Measurements from ENCODE around the gene TMEM126B. TPM values are rescaled to one million over a fixed set of nuclear protein-coding genes. Genes with fewer than 3 reads are reported as not detected.

The TMEM126B gene
- total and polyA plus RNA-seq, 2 of the 13 experiments (the other 11 are each of a cell fraction or from before 2014, with no cell fraction given), result 33.6 to 54.8 TPM

DNA sequence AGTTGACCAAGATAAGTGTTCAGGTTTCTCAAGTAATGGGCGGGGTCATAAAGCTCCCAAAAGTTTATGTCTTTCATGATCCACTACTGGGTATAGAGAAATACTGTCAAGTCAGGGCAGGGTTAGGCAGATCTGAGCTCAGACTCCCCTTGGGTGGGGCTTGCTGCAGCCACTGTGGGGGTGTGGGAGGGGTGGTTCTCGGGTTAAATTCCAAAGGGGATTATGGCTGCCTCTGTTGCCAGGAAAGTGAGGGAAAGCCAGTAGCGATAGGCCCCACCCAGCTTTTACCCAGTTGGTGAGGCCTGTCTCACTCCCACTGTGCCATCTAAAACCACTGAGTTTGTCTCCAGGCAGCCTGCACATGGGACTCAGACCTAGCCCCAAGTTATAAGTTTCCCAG, 39.0 kb upstream of the TMEM126B start:
- in situ Hi-C loops (cut with HindIII; ENCODE audit: extremely low pct_ligation_motif_present, low pct_unique_long_range_greater_than_20kb) (loop anchor here (25.0 kb wide), 1 partner anchor 802 kb away; no protein-coding TSS in a partner anchor), intact Hi-C loops (cut with micrococcal nuclease; ENCODE audit: unreplicated experiment) (no loop called here)
- no TSS peak for BruUV-seq (replicated peaks)
- H4K20me1 ChIP-seq (ENCODE audit: insufficient read depth, low read length), result no peaks in the 10 kb centered on the region
- no peak overlapping the region for H3K4me3 ChIP-seq (replicated peaks in 1 of 3; ENCODE audit: insufficient read depth in 1 of 3, low read depth in 2 of 3, low read length in 3 of 3)
- DNase-seq (ENCODE audit: low spot score) (no peak), ATAC-seq (no peak), FAIRE-seq (no peak)
- 7% methylated on average over 2 of the region's 3 CpGs for WGBS (ENCODE audit: low lambda C conversion rate)
- no peaks in the 10 kb centered on the region for H3K4me1 ChIP-seq (ENCODE audit: insufficient read depth, low read length)
- no peak overlapping the region for H3K9ac ChIP-seq (ENCODE audit: insufficient read depth, low read depth, low read length)
- H3K36me3 ChIP-seq (replicated peaks in 1 of 2; ENCODE audit: control insufficient read depth in 1 of 2, insufficient read depth in 2 of 2, low read length in 2 of 2), result no peaks in the 10 kb centered on the region
- TF ChIP-seq CBX2 (IDR thresholded peaks at IDR 0.05; ENCODE audit: low read depth, low read length) (no peak), CBX2 (CRISPR knock-in tag; IDR thresholded peaks at IDR 0.05; ENCODE audit: low read depth) (no peak), SAFB2 (CRISPR knock-in tag; IDR thresholded peaks at IDR 0.05; ENCODE audit: borderline replicate concordance, low read depth) (no peak)
- no peak overlapping the region for H2AFZ ChIP-seq (ENCODE audit: low read length)
- H3K79me2 ChIP-seq (ENCODE audit: insufficient read depth, low read length), result no peaks in the 10 kb centered on the region
- ChIA-PET CTCF (ENCODE audit: low intra/inter-chr PET ratio, low total read pairs) (no interaction called here), POLR2A (no interaction called here)
- H3K4me2 ChIP-seq (ENCODE audit: low read depth, low read length), result no peak overlapping the region
- no peaks in the 10 kb centered on the region for H3K27me3 ChIP-seq (ENCODE audit: control insufficient read depth in 1 of 2, insufficient read depth in 2 of 2, low read length in 2 of 2)
- no peak overlapping the region for H3K27ac ChIP-seq (ENCODE audit: extremely low read length, insufficient read depth, low read length)
- no peaks in the 10 kb centered on the region for H3K9me3 ChIP-seq (ENCODE audit: low read length)

DNA sequence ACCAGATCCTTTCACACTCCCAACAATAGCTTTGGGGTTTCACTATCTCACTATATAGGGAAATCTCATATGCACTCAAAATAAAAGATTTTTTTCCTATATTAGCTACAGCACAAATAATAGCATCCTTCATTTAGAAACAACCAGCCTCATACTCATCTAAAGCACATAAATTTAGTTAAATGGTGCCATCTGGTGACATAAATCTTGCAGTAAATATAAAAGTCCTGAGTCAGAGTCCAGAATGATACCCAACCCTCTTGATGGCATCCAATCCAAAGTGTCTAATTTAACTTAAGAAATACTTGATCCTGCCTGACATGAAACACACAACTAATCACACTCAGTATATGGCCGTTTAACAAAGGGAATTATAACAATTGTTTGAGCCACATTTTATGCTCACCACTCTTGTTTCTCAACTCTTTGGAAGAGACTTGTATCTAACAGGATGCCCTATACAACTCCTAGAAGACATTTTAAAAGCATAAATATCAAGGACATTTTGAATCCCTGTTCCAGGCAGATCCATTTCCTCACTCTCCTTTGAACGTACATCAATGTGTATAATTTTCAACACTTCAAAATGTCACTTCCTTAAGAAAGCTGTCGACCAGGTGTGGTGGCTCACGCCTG, 37.4 kb upstream of the TMEM126B start:
- Histone ChIP-seq H3K79me2 (ENCODE audit: insufficient read depth, low read length) (no peaks in the 10 kb centered on the region), H3K4me1 (ENCODE audit: insufficient read depth, low read length) (no peaks in the 10 kb centered on the region), H3K4me3 (replicated peaks in 1 of 3; ENCODE audit: insufficient read depth in 1 of 3, low read depth in 2 of 3, low read length in 3 of 3) (no peak overlapping the region), H3K27ac (ENCODE audit: extremely low read length, insufficient read depth, low read length) (no peak overlapping the region), H3K27me3 (ENCODE audit: control insufficient read depth in 1 of 2, insufficient read depth in 2 of 2, low read length in 2 of 2) (no peaks in the 10 kb centered on the region), H3K9me3 (ENCODE audit: low read length) (no peaks in the 10 kb centered on the region), H4K20me1 (ENCODE audit: insufficient read depth, low read length) (no peaks in the 10 kb centered on the region), H3K9ac (ENCODE audit: insufficient read depth, low read depth, low read length) (no peak overlapping the region), H3K36me3 (replicated peaks in 1 of 2; ENCODE audit: control insufficient read depth in 1 of 2, insufficient read depth in 2 of 2, low read length in 2 of 2) (no peaks in the 10 kb centered on the region), H3K4me2 (ENCODE audit: low read depth, low read length) (no peak overlapping the region), H2AFZ (ENCODE audit: low read length) (no peak overlapping the region)
- DNase-seq (ENCODE audit: low spot score) (peak; percentile 2), ATAC-seq (peak; percentile 61), FAIRE-seq (no peak)
- in situ Hi-C loops (cut with HindIII; ENCODE audit: extremely low pct_ligation_motif_present, low pct_unique_long_range_greater_than_20kb), result loop anchor here (10.0 to 25.0 kb wide), 2 partner anchors 234 to 804 kb away; no protein-coding TSS in a partner anchor
- TF ChIP-seq, protein P1, sequence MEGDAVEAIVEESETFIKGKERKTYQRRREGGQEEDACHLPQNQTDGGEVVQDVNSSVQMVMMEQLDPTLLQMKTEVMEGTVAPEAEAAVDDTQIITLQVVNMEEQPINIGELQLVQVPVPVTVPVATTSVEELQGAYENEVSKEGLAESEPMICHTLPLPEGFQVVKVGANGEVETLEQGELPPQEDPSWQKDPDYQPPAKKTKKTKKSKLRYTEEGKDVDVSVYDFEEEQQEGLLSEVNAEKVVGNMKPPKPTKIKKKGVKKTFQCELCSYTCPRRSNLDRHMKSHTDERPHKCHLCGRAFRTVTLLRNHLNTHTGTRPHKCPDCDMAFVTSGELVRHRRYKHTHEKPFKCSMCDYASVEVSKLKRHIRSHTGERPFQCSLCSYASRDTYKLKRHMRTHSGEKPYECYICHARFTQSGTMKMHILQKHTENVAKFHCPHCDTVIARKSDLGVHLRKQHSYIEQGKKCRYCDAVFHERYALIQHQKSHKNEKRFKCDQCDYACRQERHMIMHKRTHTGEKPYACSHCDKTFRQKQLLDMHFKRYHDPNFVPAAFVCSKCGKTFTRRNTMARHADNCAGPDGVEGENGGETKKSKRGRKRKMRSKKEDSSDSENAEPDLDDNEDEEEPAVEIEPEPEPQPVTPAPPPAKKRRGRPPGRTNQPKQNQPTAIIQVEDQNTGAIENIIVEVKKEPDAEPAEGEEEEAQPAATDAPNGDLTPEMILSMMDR (CRISPR knock-in tag; IDR thresholded peaks at IDR 0.05), result peak; percentile 42
- TF ChIP-seq STAG1 (CRISPR knock-in tag; IDR thresholded peaks at IDR 0.05) (peak; percentile 49), CENPX (CRISPR knock-in tag; IDR thresholded peaks at IDR 0.05) (no peak), FOXA3 (CRISPR knock-in tag; IDR thresholded peaks at IDR 0.05) (no peak), ZEB1 (IDR thresholded peaks at IDR 0.05; ENCODE audit: insufficient replicate concordance, low read depth) (no peak)
- TF ChIP-seq, protein P2, sequence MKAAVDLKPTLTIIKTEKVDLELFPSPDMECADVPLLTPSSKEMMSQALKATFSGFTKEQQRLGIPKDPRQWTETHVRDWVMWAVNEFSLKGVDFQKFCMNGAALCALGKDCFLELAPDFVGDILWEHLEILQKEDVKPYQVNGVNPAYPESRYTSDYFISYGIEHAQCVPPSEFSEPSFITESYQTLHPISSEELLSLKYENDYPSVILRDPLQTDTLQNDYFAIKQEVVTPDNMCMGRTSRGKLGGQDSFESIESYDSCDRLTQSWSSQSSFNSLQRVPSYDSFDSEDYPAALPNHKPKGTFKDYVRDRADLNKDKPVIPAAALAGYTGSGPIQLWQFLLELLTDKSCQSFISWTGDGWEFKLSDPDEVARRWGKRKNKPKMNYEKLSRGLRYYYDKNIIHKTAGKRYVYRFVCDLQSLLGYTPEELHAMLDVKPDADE (CRISPR knock-in tag; IDR thresholded peaks at IDR 0.05), result no peak
- 42% methylated on average over 4 of the region's 4 CpGs for whole genome bisulfite sequencing (ENCODE audit: low lambda C conversion rate)
- ChIA-PET CTCF (ENCODE audit: low intra/inter-chr PET ratio, low total read pairs) (interaction anchor here (0.6 kb wide), 1 partner anchor 1032 kb away, joined by 3 read pairs; no protein-coding TSS in a partner anchor), POLR2A (no interaction called here)
- no TSS peak for BruUV-seq (replicated peaks)
- intact Hi-C loops (cut with micrococcal nuclease; ENCODE audit: unreplicated experiment), result loop anchor here (2.0 to 10.0 kb wide), 4 partner anchors 624 to 1206 kb away; no protein-coding TSS in a partner anchor
